GM12878 (cell line): ENCODE results near the gene PASK. TPM values are rescaled to one million over a fixed set of nuclear protein-coding genes. Genes with fewer than 3 reads are reported as not detected.
A peak's percentile ranks its signal among the peaks of the same experiment; 100 is the strongest.

Experiments used
- ATF3 ChIP-seq: IDR thresholded peaks from 2 replicates; pipeline ENCODE4 v1.6.1; 2011; ENCODE audit warnings: low read depth, mild to moderate bottlenecking, low read length, moderate library complexity, borderline replicate concordance; ENCODE audit errors: extremely low read depth
- BCL11A ChIP-seq: IDR thresholded peaks from 2 replicates; pipeline ENCODE4 v1.6.1; 2011; ENCODE audit warnings: low read depth, low read length
- BCL3 ChIP-seq: IDR thresholded peaks from 2 replicates; pipeline ENCODE4 v1.6.1; 2011; ENCODE audit warnings: borderline replicate concordance, low read depth, mild to moderate bottlenecking, moderate library complexity, low read length; ENCODE audit not compliant: insufficient read depth, poor library complexity, severe bottlenecking
- BRCA1 ChIP-seq: IDR thresholded peaks from 2 replicates; pipeline ENCODE4 v1.6.1; 2011; ENCODE audit warnings: low read depth, low read length, improper control_type of control experiment
- CEBPB ChIP-seq, 2 experiments: fragments of 150-350 bp in 1 of 2; IDR thresholded peaks; 2 replicates each; pipeline ENCODE4 v1.6.1; 2012 to 2014; ENCODE audit warnings: low read depth in 2 of 2, low read length in 2 of 2, borderline replicate concordance in 1 of 2, inconsistent platforms in 1 of 2
- FOXK2 ChIP-seq: fragments of 450-650 bp; IDR thresholded peaks from 2 replicates; pipeline ENCODE4 v1.6.1; 2017; ENCODE audit warnings: mild to moderate bottlenecking, moderate library complexity
- HSF1 ChIP-seq: fragments of 150-350 bp; IDR thresholded peaks from 2 replicates; pipeline ENCODE4 v1.6.1; 2014; ENCODE audit warnings: mild to moderate bottlenecking, low read depth, low read length
- JUNB ChIP-seq: IDR thresholded peaks from 2 replicates; pipeline ENCODE4 v1.6.1; 2016; ENCODE audit warnings: antibody characterized with exemption, mild to moderate bottlenecking
- JUND ChIP-seq: IDR thresholded peaks from 2 replicates; pipeline ENCODE4 v1.6.1; 2012; ENCODE audit warnings: low read depth, mild to moderate bottlenecking, low read length, improper control_type of control experiment, moderate library complexity
- MYB ChIP-seq: fragments of 150-350 bp; IDR thresholded peaks from 2 replicates; pipeline ENCODE4 v1.6.1; 2014; ENCODE audit warnings: mild to moderate bottlenecking, low read depth, low read length, borderline replicate concordance
- NKRF ChIP-seq: fragments of 450-650 bp; conservative IDR thresholded peaks from 2 replicates; pipeline ENCODE4 v1.6.1; 2017; ENCODE audit warnings: mild to moderate bottlenecking, moderate library complexity
- POLR2A ChIP-seq: IDR thresholded peaks from 2 replicates; pipeline ENCODE4 v1.6.1; 2011; ENCODE audit warnings: low read depth, mild to moderate bottlenecking, low read length
- SIX5 ChIP-seq: IDR thresholded peaks from 2 replicates; pipeline ENCODE4 v1.6.1; 2011; ENCODE audit warnings: mild to moderate bottlenecking, low read depth, low read length, moderate library complexity; ENCODE audit not compliant: severe bottlenecking
- SMAD1 ChIP-seq: fragments of 450-650 bp; IDR thresholded peaks from 2 replicates; pipeline ENCODE4 v1.6.1; 2018; ENCODE audit warnings: mild to moderate bottlenecking, low read depth; ENCODE audit not compliant: partially characterized antibody
- TCF3 ChIP-seq: IDR thresholded peaks from 2 replicates; pipeline ENCODE4 v1.6.1; 2012; ENCODE audit warnings: low read depth, mild to moderate bottlenecking, low read length, borderline replicate concordance; ENCODE audit not compliant: insufficient read depth
- YY1 ChIP-seq: IDR thresholded peaks from 2 replicates; pipeline ENCODE4 v1.6.1; 2011; ENCODE audit warnings: low read depth, mild to moderate bottlenecking, low read length
- ZNF24 ChIP-seq: fragments of 450-650 bp; IDR thresholded peaks from 2 replicates; pipeline ENCODE4 v1.6.1; 2017; ENCODE audit warnings: antibody characterized with exemption, mild to moderate bottlenecking
- ZNF274 ChIP-seq: IDR thresholded peaks from one replicate; pipeline ENCODE4 v1.8.0; 2011; ENCODE audit not compliant: insufficient read length, insufficient read depth
- ZNF687 ChIP-seq: fragments of 450-650 bp; IDR thresholded peaks from 2 replicates; pipeline ENCODE4 v1.6.1; 2017; ENCODE audit warnings: mild to moderate bottlenecking, moderate library complexity
- polyA plus RNA-seq, 11 experiments: library from polyadenylated mRNA; depleted of rRNA in 4 of 11; unstranded in 6 of 11; stranded (reverse) in 5 of 11; fragments of >200 nt; fragmentation: Nextera tagmentation in 4 of 11; fragmentation: Illumina TruSeq in 1 of 11; extraction: Ambion mirVana in 4 of 11; extraction: Trizol in 1 of 11; gene quantifications; 1 replicate in 1 of 11; 2 replicates in 10 of 11; pipeline versions ENCODE4 v1.2.1 to v1.2.3, GENCODE V29; 2011 to 2016; ENCODE audit warnings: inconsistent platforms in 2 of 11, missing spikeins in 2 of 11, low read depth in 1 of 11
- total RNA-seq, 4 experiments: library from RNA; depleted of rRNA in 3 of 4; stranded (reverse); fragments of >200 nt in 3 of 4; fragmentation: Illumina TruSeq in 1 of 4; extraction: Trizol in 1 of 4; gene quantifications; 2 replicates each; pipeline versions ENCODE4 v1.2.1 to v1.2.3, GENCODE V29; 2013 to 2021

PASK gene
- total and polyA plus RNA-seq, 10 of the 15 experiments (the other 5 are each of a cell fraction or from before 2014, with no cell fraction given): 9.6 to 62.2 (median 28.5) TPM

- TF ChIP-seq HSF1: no peak
- TF ChIP-seq POLR2A: peak; percentile 91
- TF ChIP-seq ATF3: no peak; the same call in 1 of the 2 replicates
- no peak for TF ChIP-seq FOXK2
- TF ChIP-seq CEBPB (IDR thresholded peaks at IDR 0.05; ENCODE audit: borderline replicate concordance in 1 of 2, low read depth in 2 of 2, low read length in 2 of 2): no peak
- TF ChIP-seq BCL3: no peak
- TF ChIP-seq MYB: no peak
- TF ChIP-seq SMAD1: no peak
- TF ChIP-seq NKRF: 0 out of 2 replicates have a peak, but pooled peaks have one; percentile 73
- TF ChIP-seq TCF3: 0 out of 2 replicates have a peak, but pooled peaks have one; percentile 32
- TF ChIP-seq ZNF274: no peak
- TF ChIP-seq YY1: peak; percentile 98
- no peak for TF ChIP-seq JUNB
- TF ChIP-seq BRCA1: no peak
- no peak for TF ChIP-seq JUND
- peak; percentile 95 for TF ChIP-seq SIX5
- no peak for TF ChIP-seq ZNF24
- no peak for TF ChIP-seq BCL11A
- no peak for TF ChIP-seq ZNF687
These were observed 820 bp upstream of the PASK start, which contains the start of gene PPP1R7 (continued) for GRCh38 chr2:241149925-241150659.
